RKO (cell line): ENCODE results near the gene CCR5AS.

Experiments
- DNase-seq: peaks from one replicate; pipeline ENCODE4 v3.0.0-alpha.2; 2016; ENCODE audit warnings: low spot score

CCR5AS gene

GRCh38 chr3:46380471-46381221, 26.2 kb downstream of the CCR5AS start:
- DNase-seq, result no peak

GRCh38 chr3:46378426-46378942, 28.4 kb downstream of the CCR5AS start:
- peak; percentile 58 for DNase-seq

- DNase-seq, result no peak
Observed at GRCh38 chr3:46375814-46376213, 31.1 kb downstream of the CCR5AS start.

- DNase-seq, result no peak
Observed at GRCh38 chr3:46375218-46375617, 31.6 kb downstream of the CCR5AS start.

- DNase-seq, result no peak
Observed at GRCh38 chr3:46374755-46375154, 32.1 kb downstream of the CCR5AS start.

- peak; percentile 23 for DNase-seq
Observed at GRCh38 chr3:46372492-46373359, 34.1 kb downstream of the CCR5AS start.

- no peak for DNase-seq
Observed at GRCh38 chr3:46371519-46372340, 35.1 kb downstream of the CCR5AS start.

- DNase-seq, result no peak
Observed at GRCh38 chr3:46370839-46371518, 35.9 kb downstream of the CCR5AS start, which contains the start of gene CCR5. Gene CCR5 (plus strand): TSS chr3:46370946. CDS start chr3:46372903, 1,957 bp downstream.

GRCh38 chr3:46369675-46370132, 37.2 kb downstream of the CCR5AS start:
- no peak for DNase-seq

GRCh38 chr3:46369151-46369550, 37.7 kb downstream of the CCR5AS start:
- no peak for DNase-seq

GRCh38 chr3:46368569-46368968, 38.3 kb downstream of the CCR5AS start:
- DNase-seq, result peak; percentile 38

- no peak for DNase-seq
Observed at GRCh38 chr3:46367811-46368210, 39.1 kb downstream of the CCR5AS start.

- no peak for DNase-seq
Observed at GRCh38 chr3:46365737-46366524, 40.9 kb downstream of the CCR5AS start.

GRCh38 chr3:46365041-46365440, 41.8 kb downstream of the CCR5AS start:
- DNase-seq, result no peak

- peak; percentile 31 for DNase-seq
Observed at GRCh38 chr3:46361408-46362283, 45.2 kb downstream of the CCR5AS start.

- no peak for DNase-seq
Observed at GRCh38 chr3:46360907-46361306, 46.0 kb downstream of the CCR5AS start.

- DNase-seq, result peak; percentile 50
Observed at GRCh38 chr3:46359733-46360493, 47.0 kb downstream of the CCR5AS start.

- no peak for DNase-seq
Observed at GRCh38 chr3:46358466-46358865, 48.4 kb downstream of the CCR5AS start.

GRCh38 chr3:46356909-46357308, 50.0 kb downstream of the CCR5AS start:
- no peak for DNase-seq
